Upper lobe of left lung (tissue), 4 donors: ENCODE measurements around the gene DNAAF6.

ENCODE experiments used
- CTCF ChIP-seq, 6 experiments: fragments of 450-650 bp in 4 of 6; fragments of 200-600 bp in 2 of 6; sonication (generic) in 2 of 6; IDR thresholded peaks; one replicate each; pipeline ENCODE4 v1.5.1; 2016 to 2019; ENCODE audit warnings: antibody characterized with exemption in 6 of 6
- EP300 ChIP-seq, 4 donors: sonication (generic); formaldehyde crosslinking; IDR thresholded peaks; one replicate each; pipeline ENCODE4 v1.5.1; 2017; ENCODE audit warnings: antibody characterized with exemption in 4 of 4, control low read depth in 2 of 4
- POLR2A ChIP-seq, 4 donors: fragments of 450-650 bp; IDR thresholded peaks; one replicate each; pipeline ENCODE4 v1.5.1; 2016 to 2017; ENCODE audit warnings: antibody characterized with exemption in 4 of 4, mild to moderate bottlenecking in 2 of 4
- POLR2AphosphoS5 ChIP-seq, 2 donors: sonication (generic); formaldehyde crosslinking; IDR thresholded peaks; one replicate each; pipeline ENCODE4 v1.5.1; 2017; ENCODE audit warnings: antibody characterized with exemption in 2 of 2

- TF ChIP-seq CTCF (IDR thresholded peaks at IDR 0.05) = no peak
- no peak for TF ChIP-seq POLR2AphosphoS5 (IDR thresholded peaks at IDR 0.05)
- TF ChIP-seq POLR2A (IDR thresholded peaks at IDR 0.05) = no peak
- TF ChIP-seq EP300 (IDR thresholded peaks at IDR 0.05) = no peak
Observed at GRCh38 chrX:107199491-107199890, 6.9 kb upstream of the DNAAF6 start.
